Measurements from ENCODE around the gene AK2. TPM values are rescaled to one million over a fixed set of nuclear protein-coding genes. Genes with fewer than 3 reads are reported as not detected.
"Not testable (repeated sequence)": the region's sequence is repeated elsewhere in the genome, so short reads cannot be mapped to it uniquely, and the experiment has no call there.

AK2 gene
- polyA plus RNA-seq (2012; ENCODE audit: insufficient read depth, insufficient read length), result 345 TPM

DNA sequence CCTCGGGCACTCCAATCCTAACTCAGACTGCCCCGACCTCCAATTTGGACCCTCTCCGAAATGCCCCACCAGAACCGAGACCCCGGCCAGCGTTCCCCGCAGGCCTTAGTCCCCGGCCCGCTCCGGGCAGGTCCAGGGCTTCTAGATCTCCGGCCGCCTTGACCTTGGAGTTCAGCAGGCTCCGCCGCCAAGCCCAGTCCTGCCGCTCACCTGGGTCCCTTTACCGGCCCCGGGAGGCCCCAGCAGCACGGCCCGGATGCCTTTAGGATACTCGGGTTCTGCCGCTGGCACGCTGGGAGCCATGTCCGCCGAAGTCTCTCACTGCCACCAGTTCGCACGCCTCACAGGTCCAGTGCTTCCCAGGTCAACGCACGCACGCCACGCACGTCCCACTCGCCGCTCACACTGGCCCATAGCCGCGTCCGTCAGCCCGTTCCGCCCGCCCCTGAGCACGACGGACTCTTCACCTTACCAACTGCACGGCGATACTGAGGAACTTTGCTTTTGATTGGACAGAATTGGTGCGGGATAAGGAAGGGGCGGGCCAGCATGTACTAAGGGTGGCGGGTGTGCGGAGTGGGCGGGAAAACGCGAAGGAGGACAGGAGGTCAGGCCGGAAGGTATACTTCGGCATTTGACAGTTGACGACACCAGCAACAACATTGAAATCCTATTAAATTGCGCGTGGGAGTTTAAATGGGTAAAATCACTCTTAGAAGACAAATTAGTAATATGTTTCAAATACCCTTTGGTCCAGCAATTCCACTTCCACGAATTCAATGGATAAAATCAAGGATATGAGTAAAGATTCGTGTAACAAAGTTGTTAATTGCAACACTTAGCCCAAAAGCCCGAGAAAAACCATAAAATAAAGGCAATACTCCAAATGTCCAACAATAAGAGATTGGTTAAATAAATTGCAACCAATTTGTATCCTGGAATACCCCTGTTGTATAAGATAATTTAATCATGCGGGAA is at the start of gene AK2:
TSS of gene AK2 (minus strand) at position 358 of the 978 bp plus-strand sequence. CDS start at position 303, 55 bp downstream.
- peak within 1 kb of the TSS; percentile 85 for H3K4me3 ChIP-seq (ENCODE audit: low read length)
- peak; percentile 98 for DNase-seq (ENCODE audit: low read depth, low spot score)

DNA sequence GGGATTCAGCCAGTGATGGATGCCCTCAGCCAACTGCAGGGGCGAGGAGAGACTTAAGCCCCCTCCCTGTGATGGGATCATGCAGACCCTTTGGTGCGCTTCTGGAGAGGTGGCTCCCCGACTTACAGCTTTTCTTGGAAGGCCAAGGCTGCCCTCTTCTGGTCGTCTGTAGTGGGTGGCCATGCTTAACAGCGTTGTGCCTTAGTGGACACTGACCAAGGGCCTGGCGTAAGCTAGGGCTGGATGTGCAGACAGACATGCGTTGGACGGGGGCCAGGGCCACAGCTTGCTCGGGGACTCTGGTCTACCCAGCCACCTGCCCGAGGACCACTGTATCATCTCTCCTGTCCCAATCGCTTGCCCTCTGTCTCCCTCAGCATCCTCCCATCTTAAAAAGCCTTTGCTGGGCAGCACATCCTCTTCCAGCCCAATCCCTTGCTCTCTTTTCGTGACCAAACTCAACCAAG is 49.7 kb upstream of the AK2 start:
- no peak overlapping the region for H3K4me3 ChIP-seq (ENCODE audit: low read length)
- no peak for DNase-seq (ENCODE audit: low read depth, low spot score)

DNA sequence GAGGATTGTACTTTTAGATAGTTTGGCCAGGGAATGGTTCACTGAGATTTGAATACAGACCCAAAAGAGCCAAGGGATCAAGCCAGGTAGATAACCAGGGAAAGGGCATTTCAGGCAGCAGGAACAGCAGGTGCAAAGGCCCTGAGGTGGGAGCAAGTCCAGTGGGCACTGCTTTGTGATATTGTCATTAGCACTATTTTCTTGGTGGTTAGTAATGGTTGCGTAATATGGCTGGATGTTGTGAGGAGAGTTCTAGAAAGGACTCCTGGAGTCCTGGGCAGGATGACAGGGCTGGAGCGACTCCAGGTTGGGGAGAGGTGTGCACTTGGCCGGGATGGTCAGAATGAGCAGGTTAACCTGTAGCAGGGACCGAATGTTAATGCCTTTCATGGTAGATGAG is 48.6 kb upstream of the AK2 start:
- H3K4me3 ChIP-seq (ENCODE audit: low read length), result no peak overlapping the region
- DNase-seq (ENCODE audit: low read depth, low spot score), result no peak

DNA sequence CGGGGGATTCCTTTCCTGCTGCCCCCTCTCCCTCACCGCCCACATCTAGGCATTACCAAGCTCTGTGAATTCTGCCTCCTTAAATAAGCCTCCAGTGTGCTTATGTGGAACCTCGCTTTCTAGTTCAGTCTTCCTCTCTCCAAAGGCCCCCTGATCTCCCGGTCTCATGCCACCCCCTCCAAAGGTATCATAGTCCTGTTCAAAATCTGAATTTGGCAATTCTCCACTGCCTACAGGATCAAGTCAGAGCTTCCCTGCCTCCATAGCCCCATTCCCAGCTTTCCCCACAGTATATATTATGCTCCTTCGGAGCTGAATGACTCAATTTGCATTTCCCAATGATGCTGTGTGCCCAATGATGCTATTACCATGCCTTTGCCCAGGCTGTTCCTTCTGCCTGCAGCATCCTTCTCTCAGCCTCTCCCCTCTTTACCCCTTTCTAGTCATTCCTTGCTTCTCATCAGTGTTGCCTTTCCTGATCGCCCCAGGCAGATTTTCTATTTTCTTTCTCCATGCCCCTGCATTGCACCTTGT is 46.0 kb upstream of the AK2 start:
- H3K4me3 ChIP-seq (ENCODE audit: low read length), result no peak overlapping the region
- DNase-seq (ENCODE audit: low read depth, low spot score), result no peak

DNA sequence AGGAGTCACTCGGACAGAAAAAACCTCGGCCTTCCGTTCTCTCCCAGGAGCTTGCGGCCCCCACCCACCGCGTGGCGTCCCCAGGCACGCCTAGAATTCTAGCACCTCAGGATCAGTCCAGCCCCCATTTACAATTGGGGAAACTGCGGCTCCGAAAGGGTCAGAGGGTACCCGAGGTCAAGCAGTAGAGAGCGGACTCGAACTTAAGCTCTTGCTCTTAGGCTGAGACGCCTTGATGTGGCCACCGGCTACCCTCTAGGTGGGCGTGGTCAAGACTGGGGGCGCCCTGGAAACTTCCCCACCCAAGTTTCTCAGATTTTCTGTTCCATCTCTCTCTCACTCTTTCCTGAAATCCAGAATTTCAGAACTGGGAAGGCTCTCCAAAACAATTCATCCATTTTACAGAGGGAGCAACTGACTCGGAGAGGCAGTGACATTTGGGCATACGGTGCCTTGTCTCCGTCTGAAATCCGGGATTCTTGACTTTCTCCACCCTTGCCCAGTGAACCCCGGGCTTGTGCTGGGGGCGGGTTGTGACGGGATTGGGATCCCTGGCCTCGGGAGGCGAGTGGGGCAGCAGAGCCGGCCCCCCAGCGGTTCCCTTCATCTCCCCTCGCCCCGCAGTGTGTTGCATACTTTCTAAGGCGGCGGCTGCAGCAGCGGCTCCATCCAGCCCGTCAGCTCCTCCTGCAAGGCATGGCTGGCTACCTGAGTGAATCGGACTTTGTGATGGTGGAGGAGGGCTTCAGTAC is 45.0 kb upstream of the AK2 start:
- no peak for DNase-seq (ENCODE audit: low read depth, low spot score)
- peak overlapping the region; percentile 69 for H3K4me3 ChIP-seq (ENCODE audit: low read length)

DNA sequence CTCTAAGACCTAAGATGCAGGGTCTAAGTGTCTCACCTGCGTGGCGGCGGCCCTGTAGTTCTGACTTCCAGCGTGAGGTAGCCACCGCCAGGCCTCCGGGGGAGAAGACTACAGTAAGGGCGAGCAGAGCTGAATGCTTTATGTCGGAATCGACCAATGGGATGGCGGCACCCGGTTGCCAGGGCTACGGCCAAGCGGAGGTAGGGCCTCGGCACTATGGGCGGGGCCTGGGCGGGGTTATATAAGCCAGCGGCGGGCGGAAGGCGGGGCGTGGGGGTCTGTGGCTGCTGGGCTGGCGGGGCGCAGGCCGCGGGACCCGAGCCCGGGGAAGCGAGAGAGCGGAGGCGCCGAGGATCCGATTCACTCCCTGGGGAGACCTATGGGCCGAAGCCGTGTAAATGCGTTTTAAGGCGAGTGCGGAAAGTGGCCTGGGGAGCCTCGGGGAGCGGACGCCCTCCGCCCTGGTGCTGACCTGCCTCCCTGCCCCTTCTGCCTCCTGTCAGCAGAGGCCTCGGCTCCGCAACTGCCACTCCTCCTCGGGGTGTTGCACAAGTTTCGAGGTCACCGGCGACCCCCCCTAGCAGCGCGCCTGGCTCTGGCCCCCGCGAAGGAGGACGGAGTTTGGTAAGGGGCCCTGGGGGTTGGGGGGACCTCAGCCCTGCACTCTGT is 44.3 kb upstream of the AK2 start, which contains the start of gene AZIN2:
TSS of gene AZIN2 (plus strand) at position 269 of the 669 bp plus-strand sequence. CDS start 1,097 bp downstream, outside the sequence.
- DNase-seq (ENCODE audit: low read depth, low spot score), result peak; percentile 91
- H3K4me3 ChIP-seq (ENCODE audit: low read length), result peak within 1 kb of the TSS; percentile 69

DNA sequence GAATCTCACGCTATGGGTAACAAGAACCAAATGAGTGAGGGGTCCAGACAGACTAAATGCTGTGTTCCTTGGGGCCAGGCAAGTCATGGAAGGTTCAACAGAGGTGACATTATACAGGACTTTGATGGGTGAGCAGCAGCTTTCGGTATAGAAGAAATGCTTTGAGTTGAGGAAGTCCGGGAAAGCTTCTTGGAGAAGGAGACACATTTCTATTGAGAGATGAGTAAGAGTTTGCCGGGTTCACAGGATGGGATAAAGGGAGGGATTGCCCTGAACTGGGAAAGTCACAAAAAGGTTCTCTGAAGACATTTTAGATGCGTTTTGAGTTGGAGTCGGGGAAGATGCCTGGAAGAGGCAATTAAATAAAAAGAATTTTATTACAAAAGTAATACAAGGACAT is 43.7 kb upstream of the AK2 start:
- H3K4me3 ChIP-seq (ENCODE audit: low read length), result peak overlapping the region; percentile 69
- DNase-seq (ENCODE audit: low read depth, low spot score), result no peak

DNA sequence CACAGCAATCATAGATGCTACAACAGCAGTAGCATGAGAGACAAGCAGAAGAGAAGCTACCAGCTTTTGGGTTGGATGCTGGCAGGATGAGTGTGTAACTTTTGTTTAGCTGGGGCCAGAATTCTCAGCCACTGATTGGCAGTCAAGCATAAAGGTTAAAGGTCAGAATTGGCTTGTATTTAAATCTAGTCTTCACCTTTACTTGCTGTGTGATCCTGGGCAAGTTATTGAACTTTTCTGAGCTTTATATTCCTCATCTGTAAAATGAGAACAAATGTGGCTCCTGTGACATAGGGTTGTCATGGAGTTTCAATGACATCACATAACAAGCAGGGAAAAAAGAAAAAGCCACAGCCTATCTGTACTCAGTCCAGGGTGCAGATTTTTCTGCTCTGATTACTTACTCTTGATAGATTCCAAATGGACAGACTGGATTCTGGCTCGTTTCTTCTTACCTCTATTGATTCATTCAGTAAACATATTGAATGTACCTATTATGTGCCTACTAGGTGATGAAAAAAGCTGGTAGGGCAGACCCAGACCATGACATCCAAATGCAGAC is 41.4 kb upstream of the AK2 start:
- no peak overlapping the region for H3K4me3 ChIP-seq (ENCODE audit: low read length)
- DNase-seq (ENCODE audit: low read depth, low spot score), result no peak

DNA sequence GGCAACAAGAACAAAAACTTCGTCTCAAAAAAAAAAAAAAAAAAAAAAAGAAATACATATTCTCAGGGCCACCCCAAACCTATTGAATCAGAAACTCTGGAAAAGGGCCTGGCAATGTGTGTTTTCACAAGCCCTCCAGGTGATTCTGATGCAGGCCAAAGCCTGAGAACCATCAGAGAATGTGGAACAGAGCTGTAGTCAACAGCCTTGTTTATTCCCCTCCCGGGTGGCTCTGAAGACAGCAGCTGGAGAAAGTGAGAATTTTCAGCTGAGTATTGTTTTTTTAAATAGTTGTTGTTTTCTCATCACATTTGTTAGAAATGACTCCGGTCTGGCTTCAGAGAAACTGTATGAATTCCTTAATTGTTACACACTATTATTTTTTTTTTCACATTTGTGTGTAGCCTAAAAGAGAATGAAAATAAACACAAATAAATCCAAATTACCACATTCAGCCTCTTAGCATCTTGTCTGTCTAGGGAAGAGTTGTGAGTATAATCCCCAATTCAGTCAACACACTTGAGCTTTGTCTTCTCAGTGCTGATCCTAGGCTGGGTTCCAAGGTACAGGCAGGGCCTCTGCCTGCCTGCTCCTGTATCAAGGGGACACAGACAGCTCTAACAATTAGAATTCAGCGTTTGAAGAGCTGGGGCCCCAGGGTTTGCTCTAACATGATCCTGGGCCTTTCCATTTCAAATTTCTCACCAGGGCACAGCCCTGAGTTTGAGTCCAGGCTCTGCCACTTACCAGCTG is 37.7 kb upstream of the AK2 start:
- no peak for DNase-seq (ENCODE audit: low read depth, low spot score)

DNA sequence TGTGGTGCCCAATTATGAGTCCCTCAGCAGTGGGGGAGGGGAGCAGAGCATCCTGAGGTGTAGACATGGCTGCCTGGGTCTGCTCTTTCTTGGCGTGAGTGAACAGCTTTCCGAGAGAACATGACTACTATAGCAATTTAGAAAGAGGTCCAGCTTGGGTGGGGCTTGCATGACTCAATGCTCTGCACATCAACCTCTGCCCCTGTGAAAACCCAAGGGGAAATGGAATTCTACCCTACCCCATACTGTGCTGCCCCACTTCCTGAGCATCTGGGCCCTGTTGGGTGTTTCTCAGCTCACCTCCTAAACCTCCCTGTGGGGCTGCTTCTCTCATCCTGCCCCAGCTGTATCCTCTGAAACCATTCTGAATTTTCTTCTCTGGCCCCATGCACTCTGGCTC is 36.0 kb upstream of the AK2 start:
- H3K4me3 ChIP-seq (ENCODE audit: low read length), result no peak overlapping the region
- no peak for DNase-seq (ENCODE audit: low read depth, low spot score)

More for the DNA sequence above, 37.7 kb upstream of the AK2 start:
- no peak overlapping the region for H3K4me3 ChIP-seq (ENCODE audit: low read length)

DNA sequence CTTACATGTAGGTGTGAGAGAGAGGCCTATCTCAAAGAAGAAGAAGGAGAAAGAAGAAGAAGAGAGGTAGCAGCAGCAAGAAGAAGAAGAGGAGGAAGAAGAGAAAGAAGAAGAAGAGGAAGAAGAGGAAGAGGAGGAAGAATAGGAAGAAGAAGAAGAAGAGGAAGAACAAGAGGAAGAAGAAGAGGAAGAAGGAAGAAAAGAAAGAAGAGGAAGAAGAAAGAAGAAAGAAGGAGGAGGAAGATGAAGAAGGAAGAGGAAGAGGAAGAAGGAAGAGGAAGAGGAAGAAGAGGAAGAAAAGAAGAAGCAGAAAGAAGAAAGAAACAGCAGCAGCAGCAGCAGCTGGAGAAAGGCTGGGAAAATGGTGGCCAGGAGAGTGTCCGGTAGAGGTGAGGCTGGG is 33.9 kb upstream of the AK2 start:
- DNase-seq (ENCODE audit: low read depth, low spot score), result no peak
- no peak overlapping the region for H3K4me3 ChIP-seq (ENCODE audit: low read length)

DNA sequence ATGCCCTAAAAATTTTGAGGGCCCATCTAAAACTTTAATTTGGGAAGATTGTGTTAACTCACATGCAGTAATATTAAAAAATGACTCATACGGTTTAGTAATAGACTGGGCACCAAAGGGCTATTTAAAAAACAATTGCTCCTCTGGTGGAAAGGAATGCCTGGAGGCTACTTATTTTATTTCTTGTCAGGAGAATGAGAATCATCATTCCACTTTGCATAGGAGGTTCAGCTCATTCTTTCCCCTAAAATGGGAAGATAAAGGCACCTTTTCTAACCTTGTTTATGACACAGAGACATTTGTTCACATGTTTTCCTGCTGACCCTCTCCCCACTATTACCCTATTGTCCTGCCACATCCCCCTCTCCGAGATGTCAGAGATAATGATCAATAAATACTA is 31.4 kb upstream of the AK2 start:
- DNase-seq (ENCODE audit: low read depth, low spot score); H3K4me3 ChIP-seq (ENCODE audit: low read length): not testable (repeated sequence)

DNA sequence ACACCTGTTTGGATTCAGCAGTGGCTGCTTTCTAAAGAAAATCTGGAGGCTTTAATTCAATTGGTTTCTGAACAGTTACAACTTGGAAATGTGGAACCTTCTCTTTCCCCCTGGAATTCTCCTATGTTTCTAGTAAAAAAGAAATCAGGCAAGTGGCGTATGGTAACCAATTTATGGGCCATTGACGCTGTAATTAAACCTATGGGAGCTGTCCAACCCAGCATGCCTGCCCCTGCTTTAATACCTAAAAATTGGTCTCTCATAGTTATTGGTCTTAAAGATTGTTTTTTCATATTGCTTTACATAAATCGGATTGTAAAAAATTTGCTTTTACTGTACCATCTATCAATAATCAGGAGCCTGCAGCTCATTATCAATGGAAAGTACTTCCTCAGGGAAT is 29.8 kb upstream of the AK2 start:
- DNase-seq (ENCODE audit: low read depth, low spot score), result not testable (repeated sequence)

DNA sequence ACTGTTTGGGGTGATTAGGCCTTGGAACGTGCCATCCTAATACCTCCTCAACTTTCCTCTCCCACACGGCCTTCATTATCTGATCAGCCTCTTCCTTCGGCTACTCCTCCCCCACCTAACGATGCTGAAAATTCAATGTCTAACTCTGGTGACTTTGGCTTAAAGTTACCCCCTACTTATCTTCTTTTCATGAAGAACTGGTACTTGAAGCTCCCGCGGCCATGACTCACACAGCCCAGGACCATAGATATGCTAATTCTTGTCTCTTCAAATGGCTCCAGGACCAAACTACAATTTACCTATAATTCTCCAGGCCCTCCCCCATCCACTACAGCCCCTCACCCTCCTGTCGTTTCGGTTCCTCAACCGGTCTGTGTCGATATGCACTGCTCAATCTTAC is 28.6 kb upstream of the AK2 start:
- DNase-seq (ENCODE audit: low read depth, low spot score), result no peak
- H3K4me3 ChIP-seq (ENCODE audit: low read length), result no peak overlapping the region

More for the DNA sequence above, 29.8 kb upstream of the AK2 start:
- not testable (repeated sequence) for H3K4me3 ChIP-seq (ENCODE audit: low read length)

DNA sequence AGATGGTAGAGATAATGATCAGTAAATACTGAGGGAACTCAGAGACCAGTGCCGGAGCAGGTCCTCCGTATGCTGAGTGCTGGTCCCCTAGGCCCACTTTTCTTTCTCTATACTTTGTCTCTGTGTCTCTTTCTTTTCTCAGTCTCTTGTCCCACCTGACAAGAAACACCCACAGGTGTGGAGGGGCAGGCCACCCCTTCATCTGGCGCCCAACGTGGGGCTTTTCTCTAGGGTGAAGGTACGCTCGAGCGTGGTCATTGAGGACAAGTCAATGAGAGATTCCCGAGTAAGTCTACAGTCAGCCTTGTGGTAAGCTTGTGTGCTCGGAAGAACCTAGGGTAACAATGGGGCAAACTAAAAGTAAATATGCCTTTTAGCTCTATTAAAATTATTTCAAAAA is 27.6 kb upstream of the AK2 start:
- not testable (repeated sequence) for H3K4me3 ChIP-seq (ENCODE audit: low read length); DNase-seq (ENCODE audit: low read depth, low spot score)

DNA sequence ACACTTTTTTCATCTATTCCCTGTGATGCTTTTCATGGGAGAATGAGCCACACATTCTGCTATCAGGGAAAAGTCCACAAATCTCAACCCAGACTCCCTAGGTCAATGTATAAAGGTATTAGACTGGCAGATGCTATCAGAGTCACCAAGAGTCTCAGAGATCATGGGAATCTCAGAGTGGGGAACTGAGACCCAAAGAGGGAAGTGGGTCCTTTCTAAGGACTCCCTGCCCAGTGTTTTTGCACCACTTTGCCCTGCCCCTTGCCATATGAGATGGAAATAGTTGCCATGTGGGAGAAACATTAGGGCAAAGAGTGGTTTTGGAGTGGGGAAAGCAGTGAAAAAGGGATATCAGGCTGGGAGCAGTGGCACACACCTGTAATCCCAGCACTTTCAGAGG is 25.2 kb upstream of the AK2 start:
- DNase-seq (ENCODE audit: low read depth, low spot score), result no peak
- H3K4me3 ChIP-seq (ENCODE audit: low read length), result no peak overlapping the region

DNA sequence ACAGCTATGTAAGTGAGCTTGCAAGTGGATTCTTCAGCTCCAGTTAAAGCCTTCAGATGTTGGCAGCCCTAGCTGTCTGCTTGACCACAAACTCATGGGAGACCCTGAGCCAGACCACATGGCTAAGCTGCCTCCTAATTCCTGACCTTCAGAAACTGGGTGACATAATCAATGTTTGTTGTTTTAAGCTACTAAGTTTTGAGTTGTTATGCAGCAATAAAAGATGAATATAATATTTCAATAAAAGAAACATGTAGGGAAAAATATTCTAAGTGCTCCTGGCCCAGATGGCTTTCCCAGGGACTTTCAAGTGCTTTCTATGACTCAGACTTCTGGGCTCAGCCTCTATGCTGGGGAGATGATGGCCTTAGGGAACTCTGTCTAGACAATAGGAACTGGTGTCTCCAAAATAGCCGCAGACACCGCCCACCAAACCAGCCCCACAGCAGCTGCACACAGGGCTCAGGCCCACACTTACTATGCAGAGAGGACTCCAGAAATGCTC is 23.9 kb upstream of the AK2 start:
- H3K4me3 ChIP-seq (ENCODE audit: low read length), result no peak overlapping the region
- no peak for DNase-seq (ENCODE audit: low read depth, low spot score)

DNA sequence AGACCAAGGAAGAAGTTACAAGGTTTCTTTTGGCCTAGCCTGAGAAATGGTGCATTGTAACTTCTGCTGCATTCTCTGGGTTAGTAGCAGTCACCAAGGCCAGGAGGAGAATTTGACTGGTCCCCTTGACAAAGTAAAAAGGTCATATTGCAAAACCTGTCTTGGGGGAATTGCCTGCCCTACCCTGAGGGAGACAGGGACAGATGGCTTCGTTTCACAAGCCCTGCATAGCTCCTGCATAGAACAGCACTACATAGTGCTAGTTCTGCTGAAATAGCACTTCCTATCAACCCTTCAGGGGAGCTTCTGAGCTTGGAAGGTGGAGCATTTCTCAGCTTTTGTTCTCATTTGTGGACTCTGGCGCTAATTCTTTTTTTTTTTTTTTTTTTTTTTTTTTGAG is 20.4 kb upstream of the AK2 start:
- H3K4me3 ChIP-seq (ENCODE audit: low read length), result no peak overlapping the region
- DNase-seq (ENCODE audit: low read depth, low spot score), result no peak

Data from Jurkat, Clone E6-1 (cell line).